Astrocyte of the spinal cord (primary cell): ENCODE results near the gene NABP2.

ENCODE experiments used
- DNase-seq: peaks from one replicate; pipeline ENCODE4 v3.0.0; 2011; ENCODE audit warnings: low read depth, low spot score
- H3K4me3 ChIP-seq: 2 replicates; pipeline ENCODE4 v1.5.1; 2011; ENCODE audit warnings: low read depth, mild to moderate bottlenecking, low read length, moderate library complexity
- in situ Hi-C: cut with HindIII; loops from 2 replicates; pipeline ENCODE4 v1.10.0; 2017; ENCODE audit warnings: low sequenced_read_pairs
- TF ChIP-seq, protein P1 (sequence below): IDR thresholded peaks from 2 replicates; pipeline ENCODE4 v1.5.1; 2012; ENCODE audit warnings: low read depth, mild to moderate bottlenecking, low read length, inconsistent platforms

The NABP2 gene

DNA sequence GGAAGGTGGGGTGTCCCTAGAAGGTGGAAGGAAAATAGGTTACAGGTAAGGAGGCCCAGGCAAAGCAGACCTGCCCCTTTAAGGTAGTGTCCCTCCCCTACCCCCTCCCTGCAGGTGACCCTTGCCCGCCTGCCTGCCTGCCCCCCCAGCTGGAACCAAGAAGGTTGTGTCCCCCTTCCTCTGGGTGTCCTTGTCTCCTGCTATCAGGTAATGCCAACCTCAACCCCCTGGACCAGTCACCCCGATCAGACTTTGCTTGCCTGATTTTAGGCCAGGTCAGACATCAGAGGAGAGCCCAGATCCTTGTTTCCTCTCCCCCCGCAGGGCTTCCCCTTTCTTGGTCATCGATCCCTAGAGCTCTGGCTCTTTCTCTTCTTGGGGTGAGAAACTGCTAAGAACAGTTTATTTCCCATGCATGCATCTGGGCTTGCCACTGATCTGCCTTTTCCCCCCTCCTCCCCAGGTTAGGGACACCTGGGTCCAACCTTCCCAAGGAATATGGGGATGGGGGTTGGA is 5.8 kb downstream of the NABP2 start, which contains the start of gene SLC39A5:
SLC39A5 (plus strand) TSS at position 136 of the 516 bp plus-strand sequence. CDS start 1,224 bp downstream, outside the sequence.
- H3K4me3 ChIP-seq = no peak within 1 kb of the TSS
- in situ Hi-C loops = no loop called here
- DNase-seq = no peak
- TF ChIP-seq, protein P1, sequence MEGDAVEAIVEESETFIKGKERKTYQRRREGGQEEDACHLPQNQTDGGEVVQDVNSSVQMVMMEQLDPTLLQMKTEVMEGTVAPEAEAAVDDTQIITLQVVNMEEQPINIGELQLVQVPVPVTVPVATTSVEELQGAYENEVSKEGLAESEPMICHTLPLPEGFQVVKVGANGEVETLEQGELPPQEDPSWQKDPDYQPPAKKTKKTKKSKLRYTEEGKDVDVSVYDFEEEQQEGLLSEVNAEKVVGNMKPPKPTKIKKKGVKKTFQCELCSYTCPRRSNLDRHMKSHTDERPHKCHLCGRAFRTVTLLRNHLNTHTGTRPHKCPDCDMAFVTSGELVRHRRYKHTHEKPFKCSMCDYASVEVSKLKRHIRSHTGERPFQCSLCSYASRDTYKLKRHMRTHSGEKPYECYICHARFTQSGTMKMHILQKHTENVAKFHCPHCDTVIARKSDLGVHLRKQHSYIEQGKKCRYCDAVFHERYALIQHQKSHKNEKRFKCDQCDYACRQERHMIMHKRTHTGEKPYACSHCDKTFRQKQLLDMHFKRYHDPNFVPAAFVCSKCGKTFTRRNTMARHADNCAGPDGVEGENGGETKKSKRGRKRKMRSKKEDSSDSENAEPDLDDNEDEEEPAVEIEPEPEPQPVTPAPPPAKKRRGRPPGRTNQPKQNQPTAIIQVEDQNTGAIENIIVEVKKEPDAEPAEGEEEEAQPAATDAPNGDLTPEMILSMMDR = no peak

- TF ChIP-seq, protein P1 = no peak
Measured at GRCh38 chr12:56230432-56231183, 6.5 kb downstream of the NABP2 start.

GRCh38 chr12:56231184-56231582 is 7.0 kb downstream of the NABP2 start:
- DNase-seq = no peak
- TF ChIP-seq, protein P1 = no peak
- in situ Hi-C loops = no loop called here
- no peak overlapping the region for H3K4me3 ChIP-seq

More at GRCh38 chr12:56230432-56231183, 6.5 kb downstream of the NABP2 start:
- no peak for DNase-seq
- H3K4me3 ChIP-seq = no peak overlapping the region
- in situ Hi-C loops = no loop called here

- TF ChIP-seq, protein P1 = no peak
- in situ Hi-C loops = no loop called here
- no peak for DNase-seq
- H3K4me3 ChIP-seq = no peak overlapping the region
Measured at GRCh38 chr12:56234746-56235436, 10.7 kb downstream of the NABP2 start.

- H3K4me3 ChIP-seq = no peak overlapping the region
- no peak for DNase-seq
- TF ChIP-seq, protein P1 = no peak
- in situ Hi-C loops = no loop called here
Measured at GRCh38 chr12:56236091-56236490, 11.9 kb downstream of the NABP2 start.

GRCh38 chr12:56236985-56237384 is 12.8 kb downstream of the NABP2 start:
- TF ChIP-seq, protein P1 = no peak

More at GRCh38 chr12:56236985-56237384, 12.8 kb downstream of the NABP2 start:
- H3K4me3 ChIP-seq = no peak overlapping the region
- in situ Hi-C loops = no loop called here
- no peak for DNase-seq
